AG10803 (cell line): Measurements from ENCODE around the gene ENOSF1.
A peak's percentile ranks its signal among the peaks of the same experiment; 100 is the strongest.

Experiments used
- DNase-seq: peaks from one replicate; pipeline ENCODE4 v3.0.0; 2010; ENCODE audit warnings: low read depth
- H3K4me3 ChIP-seq: 2 replicates; pipeline ENCODE4 v1.5.1; 2011; ENCODE audit warnings: mild to moderate bottlenecking, low read length, control low read depth
- TF ChIP-seq, protein P1 (sequence below): conservative IDR thresholded peaks from 2 replicates; pipeline ENCODE4 v1.5.1; 2011; ENCODE audit warnings: mild to moderate bottlenecking, low read length, control low read depth, inconsistent platforms

The ENOSF1 gene

DNA sequence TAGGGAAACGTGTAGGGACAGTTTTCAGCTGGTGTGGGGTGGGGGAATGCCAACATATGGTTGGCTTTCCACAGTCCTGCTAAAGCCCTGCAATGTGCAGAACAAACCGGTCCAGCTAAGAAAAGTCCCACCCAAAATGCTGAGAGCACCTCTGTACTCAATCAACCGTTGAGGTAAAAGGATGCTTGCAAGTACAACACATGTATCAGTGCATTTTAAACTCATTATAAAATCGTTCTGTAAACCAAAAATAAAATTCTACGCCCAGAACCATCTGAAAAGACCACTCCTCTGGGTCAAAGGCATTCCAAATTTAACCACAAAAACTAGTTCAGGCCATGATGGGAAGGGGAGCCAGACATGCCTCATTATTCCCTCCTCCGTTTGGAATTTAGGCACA lies 57.0 kb downstream of the ENOSF1 start:
- no peak for DNase-seq
- TF ChIP-seq, protein P1, sequence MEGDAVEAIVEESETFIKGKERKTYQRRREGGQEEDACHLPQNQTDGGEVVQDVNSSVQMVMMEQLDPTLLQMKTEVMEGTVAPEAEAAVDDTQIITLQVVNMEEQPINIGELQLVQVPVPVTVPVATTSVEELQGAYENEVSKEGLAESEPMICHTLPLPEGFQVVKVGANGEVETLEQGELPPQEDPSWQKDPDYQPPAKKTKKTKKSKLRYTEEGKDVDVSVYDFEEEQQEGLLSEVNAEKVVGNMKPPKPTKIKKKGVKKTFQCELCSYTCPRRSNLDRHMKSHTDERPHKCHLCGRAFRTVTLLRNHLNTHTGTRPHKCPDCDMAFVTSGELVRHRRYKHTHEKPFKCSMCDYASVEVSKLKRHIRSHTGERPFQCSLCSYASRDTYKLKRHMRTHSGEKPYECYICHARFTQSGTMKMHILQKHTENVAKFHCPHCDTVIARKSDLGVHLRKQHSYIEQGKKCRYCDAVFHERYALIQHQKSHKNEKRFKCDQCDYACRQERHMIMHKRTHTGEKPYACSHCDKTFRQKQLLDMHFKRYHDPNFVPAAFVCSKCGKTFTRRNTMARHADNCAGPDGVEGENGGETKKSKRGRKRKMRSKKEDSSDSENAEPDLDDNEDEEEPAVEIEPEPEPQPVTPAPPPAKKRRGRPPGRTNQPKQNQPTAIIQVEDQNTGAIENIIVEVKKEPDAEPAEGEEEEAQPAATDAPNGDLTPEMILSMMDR, result no peak
- H3K4me3 ChIP-seq, result no peak overlapping the region

GRCh38 chr18:654601-655000 lies 57.8 kb downstream of the ENOSF1 start:
- TF ChIP-seq, protein P1, result no peak
- no peak overlapping the region for H3K4me3 ChIP-seq
- DNase-seq, result no peak

DNA sequence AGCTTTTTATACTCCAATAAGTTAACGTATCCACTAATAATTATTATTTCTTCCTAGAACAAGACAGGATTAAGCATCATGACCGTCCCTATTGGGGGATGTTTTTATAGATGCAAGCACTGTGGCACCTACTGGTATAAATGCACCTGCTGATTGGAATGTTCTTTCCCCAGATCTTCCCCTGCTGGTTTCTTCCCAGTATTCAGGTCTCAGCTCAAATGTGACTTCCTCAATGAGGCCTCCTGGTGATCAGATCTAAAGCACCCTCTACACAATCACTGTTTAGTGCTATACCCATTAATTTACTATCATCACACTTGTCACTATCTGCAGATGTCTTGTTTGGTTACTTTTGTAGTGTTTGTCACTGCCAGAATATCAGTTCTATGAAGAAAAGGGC lies 58.9 kb downstream of the ENOSF1 start:
- no peak overlapping the region for H3K4me3 ChIP-seq
- DNase-seq, result no peak
- TF ChIP-seq, protein P1, result no peak

DNA sequence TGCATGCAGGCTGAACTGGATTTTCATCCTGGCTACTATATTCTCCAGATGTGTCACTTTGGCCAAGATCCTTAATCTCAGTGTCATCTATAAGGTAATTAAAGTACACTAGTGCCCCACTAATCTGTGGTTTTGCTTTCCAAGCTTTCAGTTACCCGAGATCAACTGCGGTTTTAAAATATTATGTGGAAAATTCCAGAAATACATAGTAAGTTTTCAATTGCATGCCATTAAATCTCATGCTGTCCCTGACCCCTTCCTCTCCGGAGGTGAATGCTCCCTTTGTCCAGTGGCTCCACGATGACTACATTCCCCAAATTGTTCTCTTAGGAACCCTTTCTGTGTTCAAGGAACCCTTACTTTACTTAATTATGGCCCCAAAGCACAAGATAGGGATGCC lies 60.3 kb downstream of the ENOSF1 start:
- DNase-seq, result peak; percentile 9
- no peak overlapping the region for H3K4me3 ChIP-seq
- TF ChIP-seq, protein P1, result no peak

- TF ChIP-seq, protein P1, result no peak
Observed at GRCh38 chr18:650428-650858, 62.0 kb downstream of the ENOSF1 start.

DNA sequence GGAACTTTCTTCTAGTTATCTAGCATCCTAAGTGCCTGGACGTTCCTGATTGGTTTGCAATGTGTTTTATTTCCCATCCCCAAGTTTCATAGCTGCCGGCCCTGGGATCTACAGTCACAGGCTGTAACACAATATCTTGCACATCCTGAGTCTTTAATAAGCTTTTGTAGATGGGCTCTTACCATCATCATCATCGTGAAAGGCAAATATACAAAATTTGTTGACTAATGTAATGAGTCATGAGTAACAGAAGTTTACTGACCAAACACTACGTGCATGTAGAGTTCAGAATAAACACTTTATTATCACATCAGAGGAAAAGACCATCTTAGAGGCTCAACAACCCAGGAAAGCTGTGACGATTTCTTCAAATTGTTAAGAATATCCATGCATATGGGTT lies 63.1 kb downstream of the ENOSF1 start:
- DNase-seq, result no peak
- TF ChIP-seq, protein P1, result no peak
- no peak overlapping the region for H3K4me3 ChIP-seq

More at GRCh38 chr18:650428-650858, 62.0 kb downstream of the ENOSF1 start:
- no peak for DNase-seq
- H3K4me3 ChIP-seq, result no peak overlapping the region

GRCh38 chr18:647304-647703 lies 65.1 kb downstream of the ENOSF1 start:
- H3K4me3 ChIP-seq, result no peak overlapping the region
- TF ChIP-seq, protein P1, result no peak
- no peak for DNase-seq
